HCT116 (cell line): ENCODE results near the gene GPNMB. TPM values are rescaled to one million over a fixed set of nuclear protein-coding genes. Genes with fewer than 3 reads are reported as not detected.

ENCODE experiments used
- ATAC-seq: fragments of 200-7000 bp; cut with Tn5 transposase; 2 replicates; pipeline ENCODE4 v1.9.1; 2020; ENCODE audit warnings: mild to moderate bottlenecking, moderate library complexity
- BruUV-seq: library from RNA; stranded (reverse); fragments of 400-500 nt; replicated peaks from 2 replicates; lab custom pipeline; 2021; lab: Mats Ljungman, UMichigan
- CTCF ChIA-PET: fragments of 300-600 bp; sonication (Branson Sonifier 250); formaldehyde crosslinking; loops from one replicate; lab custom pipeline; 2021; ENCODE audit warnings: antibody characterized with exemption; lab: Charles Lee
- POLR2A ChIA-PET: fragments of 300-600, 350-600 bp; sonication (Branson Sonifier 250); formaldehyde crosslinking; loops from one replicate; lab custom pipeline; 2021; ENCODE audit warnings: antibody characterized with exemption; lab: Charles Lee
- RAD21 ChIA-PET, 2 experiments: fragments of 300-600 bp; sonication (Branson Sonifier 250); formaldehyde crosslinking; loops; one replicate each; lab custom pipeline; 2023; ENCODE audit warnings: low total read pairs in 2 of 2; ENCODE audit not compliant: uncharacterized antibody in 2 of 2, unreplicated experiment in 2 of 2, low non-redundant PET in 1 of 2; lab: Charles Lee
- DNase-seq: peaks from one replicate; pipeline ENCODE4 v3.0.0-alpha.2; 2010; ENCODE audit warnings: low read depth, low spot score
- H2AFZ ChIP-seq: fragments of 200-600 bp; shearing (Covaris generic), sonication (generic); 2 replicates; pipeline ENCODE4 v1.6.1; 2017; ENCODE audit warnings: low read depth, mixed run types, mixed read lengths, antibody characterized with exemption, low read length; ENCODE audit not compliant: poor library complexity, severe bottlenecking
- H3K27ac ChIP-seq: 2 replicates; pipeline ENCODE4 v1.5.1; 2012; ENCODE audit warnings: low read depth, low read length
- H3K27me3 ChIP-seq: fragments of 200-600 bp; sonication (generic); 2 replicates; pipeline ENCODE4 v1.6.1; 2016; ENCODE audit warnings: mixed run types, low read length, mixed read lengths; ENCODE audit not compliant: insufficient read depth
- H3K36me3 ChIP-seq, 2 experiments: fragments of 200-500 bp in 1 of 2; fragments of 200-600 bp in 1 of 2; sonication (Bioruptor generic) in 1 of 2; sonication (generic) in 1 of 2; 2 replicates each; pipeline versions ENCODE4 v1.5.1 to v1.6.1; 2014 to 2016; ENCODE audit warnings: low read length in 2 of 2, inconsistent platforms in 1 of 2, mixed read lengths in 1 of 2, mixed run types in 1 of 2; ENCODE audit not compliant: insufficient read depth in 2 of 2, control insufficient read depth in 1 of 2
- H3K4me1 ChIP-seq, 2 experiments: fragments of 200-600 bp in 1 of 2; sonication (generic) in 1 of 2; 2 replicates each; pipeline versions ENCODE4 v1.5.1 to v1.6.1; 2012 to 2017; ENCODE audit warnings: low read length in 2 of 2, inconsistent platforms in 1 of 2, mild to moderate bottlenecking in 1 of 2, mixed read lengths in 1 of 2, mixed run types in 1 of 2, moderate library complexity in 1 of 2; ENCODE audit not compliant: insufficient read depth in 2 of 2, control insufficient read depth in 1 of 2
- H3K4me2 ChIP-seq: fragments of 200-600 bp; sonication (generic); 2 replicates; pipeline ENCODE4 v1.6.1; 2017; ENCODE audit warnings: mixed run types, low read length, mixed read lengths
- H3K4me3 ChIP-seq, 2 experiments: fragments of 200-600 bp in 1 of 2; sonication (generic) in 1 of 2; replicated peaks in 1 of 2; 2 replicates each; pipeline ENCODE4 v1.5.1; 2011 to 2016; ENCODE audit warnings: low read length in 2 of 2, control low read depth in 1 of 2, low read depth in 1 of 2, mild to moderate bottlenecking in 1 of 2, mixed read lengths in 1 of 2, mixed run types in 1 of 2
- H3K79me2 ChIP-seq: fragments of 200-600 bp; sonication (generic); 2 replicates; pipeline ENCODE4 v1.6.1; 2017; ENCODE audit warnings: mild to moderate bottlenecking, mixed run types, low read length, moderate library complexity, mixed read lengths; ENCODE audit not compliant: insufficient read depth
- H3K9ac ChIP-seq: fragments of 200-600 bp; sonication (generic); 2 replicates; pipeline ENCODE4 v1.6.1; 2016; ENCODE audit warnings: low read length, mixed read lengths
- H3K9me2 ChIP-seq: fragments of 200-600 bp; sonication (generic), shearing (Covaris generic); 2 replicates; pipeline ENCODE4 v1.6.1; 2017; ENCODE audit warnings: mixed run types, mild to moderate bottlenecking, moderate library complexity; ENCODE audit not compliant: insufficient read depth
- H3K9me3 ChIP-seq, 2 experiments: fragments of 200-500 bp in 1 of 2; fragments of 200-600 bp in 1 of 2; sonication (Bioruptor generic) in 1 of 2; sonication (generic) in 1 of 2; 2 replicates each; pipeline ENCODE4 v1.6.1; 2014 to 2017; ENCODE audit warnings: low read length in 2 of 2, mixed read lengths in 2 of 2, inconsistent platforms in 1 of 2, low read depth in 1 of 2, mild to moderate bottlenecking in 1 of 2, mixed run types in 1 of 2, moderate library complexity in 1 of 2; ENCODE audit not compliant: control insufficient read depth in 1 of 2, insufficient read depth in 1 of 2
- H4K20me1 ChIP-seq: fragments of 200-600 bp; sonication (generic), shearing (Covaris generic); 2 replicates; pipeline ENCODE4 v1.6.1; 2017; ENCODE audit warnings: mixed run types, mild to moderate bottlenecking, moderate library complexity; ENCODE audit not compliant: insufficient read depth
- ATF3 ChIP-seq: IDR thresholded peaks from 2 replicates; pipeline ENCODE4 v1.6.1; 2012
- CEBPB ChIP-seq: IDR thresholded peaks from 2 replicates; pipeline ENCODE4 v1.6.1; 2012; ENCODE audit warnings: low read depth
- CTCF ChIP-seq, 3 experiments: fragments of 200-600 bp in 1 of 3; sonication (generic) in 1 of 3; IDR thresholded peaks in 2 of 3; conservative IDR thresholded peaks in 1 of 3; 2 replicates each; pipeline ENCODE4 v1.5.1; 2012 to 2017; ENCODE audit warnings: low read depth in 2 of 3, low read length in 2 of 3, antibody characterized with exemption in 1 of 3, borderline replicate concordance in 1 of 3, control low read depth in 1 of 3, mild to moderate bottlenecking in 1 of 3, mixed read lengths in 1 of 3, mixed run types in 1 of 3, moderate library complexity in 1 of 3; ENCODE audit not compliant: insufficient read depth in 1 of 3
- EGR1 ChIP-seq: IDR thresholded peaks from 2 replicates; pipeline ENCODE4 v1.6.1; 2012; ENCODE audit warnings: low read depth
- POLR2A ChIP-seq: IDR thresholded peaks from 2 replicates; pipeline ENCODE4 v1.7.0; 2011; ENCODE audit warnings: borderline replicate concordance; ENCODE audit not compliant: insufficient read depth, insufficient read length; ENCODE audit errors: extremely low read depth
- REST ChIP-seq: IDR thresholded peaks from 2 replicates; pipeline ENCODE4 v1.6.1; 2012; ENCODE audit warnings: low read depth
- SP1 ChIP-seq: IDR thresholded peaks from 2 replicates; pipeline ENCODE4 v1.6.1; 2012; ENCODE audit warnings: low read depth
- TCF7L2 ChIP-seq: IDR thresholded peaks from 2 replicates; pipeline ENCODE4 v1.7.0; 2011; ENCODE audit warnings: borderline replicate concordance, inconsistent platforms; ENCODE audit not compliant: insufficient read depth, insufficient read length; ENCODE audit errors: extremely low read depth
- ZBTB33 ChIP-seq: IDR thresholded peaks from 2 replicates; pipeline ENCODE4 v1.6.1; 2011; ENCODE audit warnings: mild to moderate bottlenecking, low read length, moderate library complexity; ENCODE audit not compliant: insufficient replicate concordance; ENCODE audit errors: extremely low read depth
- ZNF274 ChIP-seq: fragments of 200-500 bp; sonication (Bioruptor generic); IDR thresholded peaks from 2 replicates; pipeline ENCODE4 v1.6.1; 2014; ENCODE audit warnings: mild to moderate bottlenecking, low read depth, low read length, inconsistent platforms
- intact Hi-C: fragments of 100-400 bp; cut with micrococcal nuclease; formaldehyde crosslinking; loops from 2 replicates; pipeline ENCODE4 v1.10.0; 2022
- total RNA-seq: library from RNA; stranded (reverse); gene quantifications from one replicate; pipeline ENCODE4 v1.2.1, GENCODE V29; 2021; ENCODE audit not compliant: unreplicated experiment

Gene GPNMB
- total RNA-seq, 1 experiment from 2014 or later = 2.8 TPM

- BruUV-seq = no TSS peak
- DNase-seq (no peak), ATAC-seq (no peak)
- ChIA-PET CTCF (interaction anchor here (0.9 kb wide), 1 partner anchor 14 kb away, joined by 3 read pairs; no protein-coding TSS in a partner anchor), RAD21 (no interaction called here), POLR2A (no interaction called here)
- peaks cover 4 to 32% of the 10 kb centered on the region in 2 experiments; a peak in 3 of 4 replicates for H3K4me1 ChIP-seq
- no peaks in the 10 kb centered on the region for H4K20me1 ChIP-seq
- H3K36me3 ChIP-seq = no peaks in the 10 kb centered on the region
- H3K4me2 ChIP-seq = no peak overlapping the region
- no peak overlapping the region for H3K9ac ChIP-seq
- intact Hi-C loops = no loop called here
- H3K27me3 ChIP-seq = no peaks in the 10 kb centered on the region
- TF ChIP-seq REST = no peak
- no peaks in the 10 kb centered on the region for H3K79me2 ChIP-seq
- no peaks in the 10 kb centered on the region for H3K9me3 ChIP-seq
- H3K9me2 ChIP-seq = no peaks in the 10 kb centered on the region
- H2AFZ ChIP-seq = peak overlapping the region; percentile 41
- H3K4me3 ChIP-seq = no peak overlapping the region
- H3K27ac ChIP-seq = no peak overlapping the region
Measured at GRCh38 chr7:23292623-23293022, 46.0 kb downstream of the GPNMB start.

- ChIA-PET RAD21 (no interaction called here), CTCF (interaction anchor here (0.9 to 1.7 kb wide), 2 partner anchors 15 to 21 kb away, joined by 3 to 5 read pairs; no protein-coding TSS in a partner anchor), POLR2A (interaction anchor here (1.2 to 1.6 kb wide), 2 partner anchors 16 to 18 kb away, joined by 3 to 4 read pairs; no protein-coding TSS in a partner anchor)
- Histone ChIP-seq H3K9me2 (no peaks in the 10 kb centered on the region), H4K20me1 (no peaks in the 10 kb centered on the region), H3K4me1 (peaks cover 11 to 40% of the 10 kb centered on the region in 2 experiments; a peak in 3 of 4 replicates), H3K36me3 (no peaks in the 10 kb centered on the region), H3K27me3 (no peaks in the 10 kb centered on the region), H3K27ac (no peak overlapping the region), H3K4me2 (peak overlapping the region; percentile 37), H3K9me3 (no peaks in the 10 kb centered on the region), H3K79me2 (no peaks in the 10 kb centered on the region), H3K4me3 (no peak overlapping the region), H3K9ac (no peak overlapping the region), H2AFZ (no peak overlapping the region)
- ATAC-seq (peak; percentile 34), DNase-seq (no peak)
- BruUV-seq = no TSS peak
- intact Hi-C loops = no loop called here
- TF ChIP-seq ZBTB33 (no peak), EGR1 (no peak), CEBPB (no peak), POLR2A (no peak), TCF7L2 (no peak), SP1 (no peak), ATF3 (no peak), ZNF274 (no peak), CTCF (IDR thresholded peaks at IDR 0.05 in 2 of 3, conservative IDR thresholded peaks at IDR 0.05 in 1 of 3; ENCODE audit: borderline replicate concordance in 1 of 3, insufficient read depth in 1 of 3, low read depth in 2 of 3, low read length in 2 of 3) (no peak)
Measured at GRCh38 chr7:23293500-23294073, 47.0 kb downstream of the GPNMB start.
